Neural cell (in vitro differentiated cells): ENCODE measurements around the gene CADPS2.

Source experiments
- MXI1 ChIP-seq: fragments of 450-650 bp; conservative IDR thresholded peaks from 2 replicates; pipeline ENCODE4 v1.6.1; 2014; ENCODE audit warnings: antibody characterized with exemption, mild to moderate bottlenecking; ENCODE audit not compliant: poor library complexity, severe bottlenecking
- POLR2AphosphoS5 ChIP-seq: IDR thresholded peaks from 2 replicates; pipeline ENCODE4 v1.6.1; 2012
- RAD21 ChIP-seq: fragments of 450-650 bp; conservative IDR thresholded peaks from 2 replicates; pipeline ENCODE4 v1.6.1; 2014; ENCODE audit warnings: antibody characterized with exemption, mild to moderate bottlenecking, moderate library complexity
- TF ChIP-seq, protein P1 (sequence below): fragments of 450-650 bp; IDR thresholded peaks from 2 replicates; pipeline ENCODE4 v1.5.1; 2014; ENCODE audit warnings: antibody characterized with exemption, mild to moderate bottlenecking, moderate library complexity; ENCODE audit not compliant: poor library complexity, severe bottlenecking

GRCh38 chr7:122438492-122438891 lies 447.8 kb downstream of the CADPS2 start:
- TF ChIP-seq, protein P1, sequence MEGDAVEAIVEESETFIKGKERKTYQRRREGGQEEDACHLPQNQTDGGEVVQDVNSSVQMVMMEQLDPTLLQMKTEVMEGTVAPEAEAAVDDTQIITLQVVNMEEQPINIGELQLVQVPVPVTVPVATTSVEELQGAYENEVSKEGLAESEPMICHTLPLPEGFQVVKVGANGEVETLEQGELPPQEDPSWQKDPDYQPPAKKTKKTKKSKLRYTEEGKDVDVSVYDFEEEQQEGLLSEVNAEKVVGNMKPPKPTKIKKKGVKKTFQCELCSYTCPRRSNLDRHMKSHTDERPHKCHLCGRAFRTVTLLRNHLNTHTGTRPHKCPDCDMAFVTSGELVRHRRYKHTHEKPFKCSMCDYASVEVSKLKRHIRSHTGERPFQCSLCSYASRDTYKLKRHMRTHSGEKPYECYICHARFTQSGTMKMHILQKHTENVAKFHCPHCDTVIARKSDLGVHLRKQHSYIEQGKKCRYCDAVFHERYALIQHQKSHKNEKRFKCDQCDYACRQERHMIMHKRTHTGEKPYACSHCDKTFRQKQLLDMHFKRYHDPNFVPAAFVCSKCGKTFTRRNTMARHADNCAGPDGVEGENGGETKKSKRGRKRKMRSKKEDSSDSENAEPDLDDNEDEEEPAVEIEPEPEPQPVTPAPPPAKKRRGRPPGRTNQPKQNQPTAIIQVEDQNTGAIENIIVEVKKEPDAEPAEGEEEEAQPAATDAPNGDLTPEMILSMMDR = no peak
- TF ChIP-seq POLR2AphosphoS5 (no peak), MXI1 (no peak), RAD21 (no peak)
